Measurements from ENCODE around the gene AOPEP. TPM values are rescaled to one million over a fixed set of nuclear protein-coding genes. Genes with fewer than 3 reads are reported as not detected.
A peak's percentile ranks its signal among the peaks of the same experiment; 100 is the strongest.

Gene AOPEP
- total and polyA plus RNA-seq, 8 donors, result 73.9 to 407 (median 101) TPM

DNA sequence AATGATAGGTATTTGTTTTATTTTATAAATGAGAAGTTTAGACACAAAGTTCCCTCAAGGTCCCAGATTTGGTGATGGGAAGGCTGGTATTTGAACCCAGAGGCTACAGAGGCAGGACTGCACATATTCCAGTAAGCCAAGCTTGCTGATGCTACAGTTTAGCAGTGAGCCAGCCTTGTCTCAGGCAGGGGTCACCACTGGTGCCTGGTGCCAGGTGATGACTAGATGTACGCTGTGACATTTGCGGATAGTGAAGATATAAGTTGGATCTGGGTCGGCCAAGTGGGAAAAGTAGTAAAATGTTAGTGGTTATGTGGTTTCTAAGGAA lies 143.9 kb downstream of the AOPEP start:
- H3K9me3 ChIP-seq, result no peaks in the 10 kb centered on the region

GRCh38 chr9:94870793-94871558 lies 144.5 kb downstream of the AOPEP start:
- peaks cover 11 to 87% (median 44%) of the 10 kb centered on the region in 4 donors for H3K4me1 ChIP-seq
- H3K9me3 ChIP-seq, result no peaks in the 10 kb centered on the region
- no peaks in the 10 kb centered on the region for H3K27me3 ChIP-seq
- H3K4me3 ChIP-seq, result no peak overlapping the region
- WGBS, 5 donors, result 90 to 95% (median 94%) methylated on average over 8 of the region's 8 CpGs
- peak in 1 of 2 donors; percentile 28 for DNase-seq
- peak overlapping the region in 3 of 5 donors; percentile 22 to 45 (median 40) for H3K27ac ChIP-seq
- intact Hi-C loops (cut with DNase I; ENCODE audit: low total_unique reads), result no loop called here
- no peaks in the 10 kb centered on the region for H3K36me3 ChIP-seq
- TF ChIP-seq, protein P1, sequence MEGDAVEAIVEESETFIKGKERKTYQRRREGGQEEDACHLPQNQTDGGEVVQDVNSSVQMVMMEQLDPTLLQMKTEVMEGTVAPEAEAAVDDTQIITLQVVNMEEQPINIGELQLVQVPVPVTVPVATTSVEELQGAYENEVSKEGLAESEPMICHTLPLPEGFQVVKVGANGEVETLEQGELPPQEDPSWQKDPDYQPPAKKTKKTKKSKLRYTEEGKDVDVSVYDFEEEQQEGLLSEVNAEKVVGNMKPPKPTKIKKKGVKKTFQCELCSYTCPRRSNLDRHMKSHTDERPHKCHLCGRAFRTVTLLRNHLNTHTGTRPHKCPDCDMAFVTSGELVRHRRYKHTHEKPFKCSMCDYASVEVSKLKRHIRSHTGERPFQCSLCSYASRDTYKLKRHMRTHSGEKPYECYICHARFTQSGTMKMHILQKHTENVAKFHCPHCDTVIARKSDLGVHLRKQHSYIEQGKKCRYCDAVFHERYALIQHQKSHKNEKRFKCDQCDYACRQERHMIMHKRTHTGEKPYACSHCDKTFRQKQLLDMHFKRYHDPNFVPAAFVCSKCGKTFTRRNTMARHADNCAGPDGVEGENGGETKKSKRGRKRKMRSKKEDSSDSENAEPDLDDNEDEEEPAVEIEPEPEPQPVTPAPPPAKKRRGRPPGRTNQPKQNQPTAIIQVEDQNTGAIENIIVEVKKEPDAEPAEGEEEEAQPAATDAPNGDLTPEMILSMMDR (IDR thresholded peaks at IDR 0.05), result no peak
- TF ChIP-seq POLR2AphosphoS5 (IDR thresholded peaks at IDR 0.05) (no peak), POLR2A (IDR thresholded peaks at IDR 0.05) (no peak), EP300 (IDR thresholded peaks at IDR 0.05) (no peak)

More for the DNA sequence above, 143.9 kb downstream of the AOPEP start:
- intact Hi-C loops (cut with DNase I; ENCODE audit: low total_unique reads), result no loop called here
- no peak for TF ChIP-seq POLR2A (IDR thresholded peaks at IDR 0.05)
- TF ChIP-seq EP300 (IDR thresholded peaks at IDR 0.05), result no peak
- TF ChIP-seq, protein P1 (IDR thresholded peaks at IDR 0.05), result no peak
- no peak for TF ChIP-seq POLR2AphosphoS5 (IDR thresholded peaks at IDR 0.05)
- Histone ChIP-seq H3K36me3 (no peaks in the 10 kb centered on the region), H3K27ac (peak overlapping the region in 3 of 5 donors; percentile 26 to 91 (median 40)), H3K4me3 (no peak overlapping the region), H3K27me3 (no peaks in the 10 kb centered on the region), H3K4me1 (peaks cover 11 to 89% (median 48%) of the 10 kb centered on the region in 4 donors)
- no peak for DNase-seq
- 94 to 98% (median 97%) methylated on average over 3 of the region's 3 CpGs for WGBS, 5 donors

DNA sequence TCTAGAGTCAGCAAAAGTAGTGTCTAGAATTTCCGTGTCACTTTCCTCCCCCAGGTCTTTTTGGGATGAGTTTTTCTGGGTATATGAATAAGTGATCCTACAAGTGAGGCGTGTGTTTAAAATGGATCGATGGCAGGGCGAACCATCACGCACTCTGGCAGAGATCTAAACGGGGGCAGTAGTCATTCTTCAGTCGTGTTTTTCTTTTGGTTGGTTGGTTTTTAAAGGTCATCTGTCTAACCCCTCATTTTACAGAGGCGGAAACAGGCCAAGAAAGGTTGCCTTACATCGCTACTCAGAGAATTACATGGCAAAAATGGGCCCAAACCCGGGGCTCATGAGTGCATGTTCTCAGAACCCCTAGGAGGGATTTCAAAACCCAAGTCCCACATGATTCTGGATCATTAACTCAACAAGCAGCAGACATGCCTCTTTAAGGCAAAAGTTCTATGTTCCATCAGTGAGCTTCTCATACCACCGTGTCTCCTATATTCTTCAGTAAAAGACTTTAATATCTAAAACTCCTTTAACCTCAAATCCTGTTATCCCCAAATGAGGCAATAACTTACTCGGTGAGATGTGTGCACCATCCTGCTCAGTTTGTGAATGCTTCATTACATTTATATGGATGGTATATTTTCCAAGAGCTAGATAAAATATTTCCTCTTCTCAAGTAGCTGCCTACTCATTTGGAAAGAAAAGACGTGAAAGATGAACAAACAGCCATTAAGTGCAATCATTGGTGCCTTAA lies 145.8 kb downstream of the AOPEP start:
- H3K27ac ChIP-seq, result peak overlapping the region in 2 of 5 donors; percentile 31 to 32

GRCh38 chr9:94872891-94873511 lies 146.5 kb downstream of the AOPEP start:
- peak overlapping the region in 2 of 5 donors; percentile 31 to 32 for H3K27ac ChIP-seq

More for the DNA sequence above, 145.8 kb downstream of the AOPEP start:
- no peak overlapping the region for H3K4me3 ChIP-seq
- H3K4me1 ChIP-seq, result peaks cover 11 to 74% (median 33%) of the 10 kb centered on the region in 4 donors
- TF ChIP-seq POLR2A (IDR thresholded peaks at IDR 0.05), result no peak
- TF ChIP-seq, protein P1 (IDR thresholded peaks at IDR 0.05), result no peak
- no peak for DNase-seq
- intact Hi-C loops (cut with DNase I; ENCODE audit: low total_unique reads), result no loop called here
- 89 to 96% (median 94%) methylated on average over 13 of the region's 13 CpGs for WGBS, 5 donors
- H3K27me3 ChIP-seq, result no peaks in the 10 kb centered on the region
- no peaks in the 10 kb centered on the region for H3K36me3 ChIP-seq
- no peaks in the 10 kb centered on the region for H3K9me3 ChIP-seq

More at GRCh38 chr9:94872891-94873511, 146.5 kb downstream of the AOPEP start:
- no peaks in the 10 kb centered on the region for H3K9me3 ChIP-seq
- WGBS, 5 donors, result 82 to 95% (median 89%) methylated on average over 3 of the region's 3 CpGs
- DNase-seq, result no peak
- peaks cover 6 to 67% (median 26%) of the 10 kb centered on the region in 4 donors for H3K4me1 ChIP-seq
- H3K36me3 ChIP-seq, result no peaks in the 10 kb centered on the region
- intact Hi-C loops (cut with DNase I; ENCODE audit: low total_unique reads), result no loop called here
- TF ChIP-seq POLR2AphosphoS5 (IDR thresholded peaks at IDR 0.05) (no peak), POLR2A (IDR thresholded peaks at IDR 0.05) (no peak), EP300 (IDR thresholded peaks at IDR 0.05) (no peak)
- TF ChIP-seq, protein P1 (IDR thresholded peaks at IDR 0.05), result no peak
- no peaks in the 10 kb centered on the region for H3K27me3 ChIP-seq
- H3K4me3 ChIP-seq, result no peak overlapping the region
